GM19023 (cell line): ENCODE results near the gene SCP2.

Experiments
- ATAC-seq: cut with Tn5 transposase; IDR thresholded peaks from one replicate; pipeline ENCODE4 v1.9.1; 2021; ENCODE audit warnings: mild to moderate bottlenecking, moderate library complexity; ENCODE audit not compliant: unreplicated experiment

The SCP2 gene

DNA sequence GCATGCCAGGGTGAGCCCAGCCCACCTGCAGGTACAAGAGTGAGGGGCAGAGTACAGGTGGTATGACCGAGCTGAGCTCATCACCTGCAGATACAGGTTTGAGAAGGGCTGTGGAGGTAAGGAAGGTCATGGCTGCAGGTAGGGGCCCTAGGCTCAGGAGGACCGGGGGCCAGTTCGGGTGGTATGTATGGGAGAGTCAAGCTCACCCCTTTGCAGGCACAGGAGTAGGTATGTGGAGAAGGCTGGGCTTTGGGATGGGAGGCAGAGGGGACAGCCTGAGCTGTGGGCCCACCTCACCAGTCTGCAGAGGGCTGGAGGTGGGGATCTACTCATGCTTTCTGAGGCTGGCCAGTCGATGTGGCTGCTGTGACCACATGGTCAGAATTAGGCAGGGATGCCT is 152.2 kb downstream of the SCP2 start:
- ATAC-seq, result no peak

DNA sequence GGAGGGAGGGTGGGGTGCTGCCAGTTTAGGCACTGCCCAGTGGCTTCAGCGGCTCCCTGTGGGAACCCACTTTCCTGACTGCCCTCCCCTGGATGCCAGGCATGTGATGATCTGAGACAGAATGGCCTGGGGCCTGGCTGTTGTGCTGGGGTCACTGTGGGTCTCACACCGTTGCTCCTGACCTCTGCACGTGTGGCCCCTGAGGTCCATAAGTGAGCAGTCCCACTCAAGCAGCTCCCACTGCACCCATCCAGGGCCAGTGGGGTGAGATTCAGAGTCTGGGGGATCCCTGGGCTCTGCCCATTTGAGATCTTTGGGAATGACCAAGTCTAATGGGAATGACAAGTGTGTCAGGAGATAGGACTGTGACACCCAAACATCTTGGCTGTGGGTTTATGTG is 153.0 kb downstream of the SCP2 start:
- no peak for ATAC-seq

DNA sequence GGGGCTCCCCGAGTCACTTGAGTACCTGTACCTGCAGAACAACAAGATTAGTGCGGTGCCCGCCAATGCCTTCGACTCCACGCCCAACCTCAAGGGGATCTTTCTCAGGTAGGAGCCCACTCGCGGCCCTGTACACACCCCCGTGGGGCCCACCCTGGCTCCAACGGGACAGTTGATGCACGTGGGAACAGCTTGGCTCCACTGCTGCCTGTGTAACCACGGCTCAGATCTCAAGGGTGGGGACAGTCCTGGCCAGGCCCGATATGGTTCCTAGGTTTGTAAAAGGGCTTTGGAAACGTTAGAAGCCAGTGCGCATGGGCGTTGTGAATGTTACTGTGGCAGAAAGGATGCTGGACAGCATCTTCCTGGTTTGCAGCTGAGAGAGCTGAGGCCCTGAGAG is 153.7 kb downstream of the SCP2 start:
- no peak for ATAC-seq

DNA sequence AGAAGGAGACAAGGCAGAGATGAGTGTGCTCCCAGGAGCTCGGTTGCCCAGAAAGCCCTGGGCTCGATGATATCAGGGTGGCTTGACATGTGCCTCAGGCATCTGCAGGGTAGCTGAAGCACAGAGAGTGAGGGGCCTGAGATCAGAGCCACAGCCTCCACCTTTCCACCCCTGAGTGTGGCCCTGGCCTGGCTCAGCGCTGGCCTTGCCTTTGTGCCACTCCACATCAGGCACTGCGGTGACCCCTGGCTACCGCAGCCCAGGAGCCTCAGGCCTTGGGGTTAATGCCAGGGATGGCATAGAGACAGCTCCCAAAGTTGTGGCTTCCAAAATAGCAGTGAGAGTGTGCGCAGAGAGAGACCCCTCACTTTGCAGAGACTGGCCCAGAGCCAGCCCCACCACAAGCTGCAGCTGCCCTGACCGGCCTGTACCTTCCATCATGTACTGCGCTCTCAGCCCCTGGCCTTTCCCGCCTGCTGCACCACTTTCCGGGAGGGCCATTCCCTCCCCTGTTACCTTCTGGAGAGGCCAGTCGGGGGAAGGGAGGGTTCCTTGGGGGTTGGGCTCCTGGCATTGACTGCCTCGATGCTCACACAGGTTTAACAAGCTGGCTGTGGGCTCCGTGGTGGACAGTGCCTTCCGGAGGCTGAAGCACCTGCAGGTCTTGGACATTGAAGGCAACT is 154.4 kb downstream of the SCP2 start:
- ATAC-seq, result no peak

DNA sequence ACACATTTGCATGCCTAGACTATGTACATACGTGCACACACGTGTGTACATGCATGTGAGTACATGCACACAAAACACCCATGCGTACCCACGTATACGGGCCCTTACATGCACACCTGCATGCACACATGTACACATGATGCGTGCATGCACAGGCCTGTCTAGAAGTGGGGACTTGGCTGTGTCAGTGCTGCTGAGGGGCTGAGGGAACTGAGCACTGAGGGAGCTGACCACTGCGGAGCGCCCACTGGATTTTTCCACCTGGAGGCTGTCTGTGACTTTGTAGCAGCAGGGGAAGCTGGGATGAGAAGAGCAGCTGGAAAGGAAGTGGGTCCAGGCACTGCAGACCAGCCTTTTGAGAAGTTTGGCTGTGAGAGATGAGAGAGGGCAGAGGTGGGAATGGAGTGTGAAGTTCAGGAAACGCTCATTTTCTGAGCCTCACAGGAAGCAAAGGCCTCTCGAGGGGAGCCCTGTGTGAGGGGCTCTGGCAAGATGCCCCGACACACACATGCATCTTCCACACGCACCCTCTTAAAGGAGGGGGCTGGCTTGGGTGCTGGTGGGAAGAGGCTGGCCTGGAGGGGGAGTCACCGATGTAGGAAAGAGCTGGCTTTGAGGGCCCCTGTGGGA is 155.9 kb downstream of the SCP2 start:
- no peak for ATAC-seq

DNA sequence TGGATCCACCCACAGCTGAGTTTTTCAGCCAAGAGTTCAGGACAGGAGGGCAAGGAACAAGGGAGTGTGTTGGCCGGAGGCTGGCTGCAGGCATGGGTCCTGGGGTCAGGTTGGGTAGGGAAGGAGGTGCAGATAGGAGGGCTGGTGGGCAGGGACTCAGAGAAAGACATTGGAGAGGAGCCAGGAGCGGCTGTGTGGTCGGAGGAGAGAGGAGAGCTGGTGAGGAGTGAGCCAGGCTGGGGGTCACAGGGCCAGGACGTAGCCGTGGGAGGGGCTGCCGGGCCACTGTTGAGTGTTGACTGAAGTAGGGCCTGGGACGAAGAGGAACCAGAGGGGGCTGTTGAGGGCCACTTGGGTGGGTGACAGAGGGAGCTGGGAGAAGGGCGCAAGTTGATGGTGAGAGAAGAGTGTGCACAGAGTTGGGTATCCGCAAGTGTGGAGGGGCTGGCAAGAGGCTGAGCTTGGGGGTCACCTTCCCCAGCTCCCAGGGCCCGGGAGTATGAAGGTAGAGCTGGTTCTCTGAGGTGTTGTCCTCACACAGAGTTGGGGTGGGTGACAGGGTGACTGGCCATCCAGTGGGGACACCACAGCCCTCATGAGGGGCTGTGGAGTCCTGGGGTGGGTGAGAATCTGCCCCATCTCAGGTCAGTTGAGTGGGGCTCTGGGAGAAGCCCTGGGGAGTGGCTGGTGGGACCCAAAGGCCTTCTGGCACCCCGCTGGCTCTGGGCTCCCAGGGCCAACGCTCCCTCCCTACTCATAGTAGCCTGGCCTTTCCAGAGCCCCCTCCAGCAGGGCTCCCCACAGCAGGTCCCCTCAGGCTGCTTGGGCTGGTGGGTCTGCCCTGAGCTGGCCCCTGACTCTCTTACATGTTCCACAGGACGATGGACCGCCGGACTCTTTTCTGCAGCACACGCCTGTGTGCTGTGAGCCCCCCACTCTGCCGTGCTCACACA is 156.8 kb downstream of the SCP2 start:
- no peak for ATAC-seq

DNA sequence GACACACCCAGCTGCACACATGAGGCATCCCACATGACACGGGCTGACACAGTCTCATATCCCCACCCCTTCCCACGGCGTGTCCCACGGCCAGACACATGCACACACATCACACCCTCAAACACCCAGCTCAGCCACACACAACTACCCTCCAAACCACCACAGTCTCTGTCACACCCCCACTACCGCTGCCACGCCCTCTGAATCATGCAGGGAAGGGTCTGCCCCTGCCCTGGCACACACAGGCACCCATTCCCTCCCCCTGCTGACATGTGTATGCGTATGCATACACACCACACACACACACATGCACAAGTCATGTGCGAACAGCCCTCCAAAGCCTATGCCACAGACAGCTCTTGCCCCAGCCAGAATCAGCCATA is 157.5 kb downstream of the SCP2 start:
- ATAC-seq, result no peak

DNA sequence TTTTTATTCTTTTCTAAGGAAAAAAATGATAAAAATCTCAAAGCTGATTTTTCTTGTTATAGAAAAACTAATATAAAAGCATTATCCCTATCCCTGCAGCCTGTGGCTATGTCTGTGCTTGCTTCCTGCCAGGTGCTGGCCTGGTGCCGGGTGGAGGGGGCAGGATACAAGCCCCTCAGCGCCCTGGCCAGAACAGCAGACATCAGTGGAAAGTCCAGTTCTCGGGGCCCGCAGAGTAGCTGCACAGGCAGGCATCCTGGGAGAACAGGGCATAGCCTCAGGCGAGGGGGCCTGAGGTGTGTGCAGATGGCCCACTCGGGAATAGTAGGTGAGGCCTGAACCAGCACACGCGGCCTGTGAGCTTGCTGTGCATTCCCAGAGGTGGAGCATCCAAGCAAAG is 158.3 kb downstream of the SCP2 start:
- no peak for ATAC-seq

DNA sequence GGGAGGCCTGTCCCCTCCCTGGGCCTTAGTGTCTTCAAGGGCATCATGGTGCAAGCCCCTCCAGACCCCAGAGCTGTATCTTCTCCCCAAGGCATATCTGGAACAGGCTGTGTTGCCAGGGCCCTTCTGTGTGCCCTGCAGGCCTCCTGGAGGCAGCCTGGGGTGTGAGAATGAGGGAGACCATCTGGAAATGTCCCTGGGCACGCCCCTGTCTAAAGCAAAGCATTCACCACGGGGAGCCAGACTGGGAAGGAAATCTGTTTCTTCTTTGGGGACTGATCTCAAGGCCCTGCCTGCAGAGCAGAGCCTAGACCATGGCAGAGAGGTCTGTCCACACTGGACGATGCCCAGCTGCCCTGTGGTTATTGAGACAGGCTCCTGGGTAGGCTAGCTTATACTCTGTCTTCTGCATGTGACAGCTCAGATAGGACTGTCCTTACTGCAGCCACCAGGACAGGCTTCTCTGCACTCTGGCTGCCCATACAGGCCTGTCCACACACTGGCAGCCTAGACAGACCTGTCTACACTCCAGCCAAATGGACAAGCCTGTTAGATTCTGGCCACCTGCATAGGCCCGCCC is 159.5 kb downstream of the SCP2 start:
- ATAC-seq, result no peak

DNA sequence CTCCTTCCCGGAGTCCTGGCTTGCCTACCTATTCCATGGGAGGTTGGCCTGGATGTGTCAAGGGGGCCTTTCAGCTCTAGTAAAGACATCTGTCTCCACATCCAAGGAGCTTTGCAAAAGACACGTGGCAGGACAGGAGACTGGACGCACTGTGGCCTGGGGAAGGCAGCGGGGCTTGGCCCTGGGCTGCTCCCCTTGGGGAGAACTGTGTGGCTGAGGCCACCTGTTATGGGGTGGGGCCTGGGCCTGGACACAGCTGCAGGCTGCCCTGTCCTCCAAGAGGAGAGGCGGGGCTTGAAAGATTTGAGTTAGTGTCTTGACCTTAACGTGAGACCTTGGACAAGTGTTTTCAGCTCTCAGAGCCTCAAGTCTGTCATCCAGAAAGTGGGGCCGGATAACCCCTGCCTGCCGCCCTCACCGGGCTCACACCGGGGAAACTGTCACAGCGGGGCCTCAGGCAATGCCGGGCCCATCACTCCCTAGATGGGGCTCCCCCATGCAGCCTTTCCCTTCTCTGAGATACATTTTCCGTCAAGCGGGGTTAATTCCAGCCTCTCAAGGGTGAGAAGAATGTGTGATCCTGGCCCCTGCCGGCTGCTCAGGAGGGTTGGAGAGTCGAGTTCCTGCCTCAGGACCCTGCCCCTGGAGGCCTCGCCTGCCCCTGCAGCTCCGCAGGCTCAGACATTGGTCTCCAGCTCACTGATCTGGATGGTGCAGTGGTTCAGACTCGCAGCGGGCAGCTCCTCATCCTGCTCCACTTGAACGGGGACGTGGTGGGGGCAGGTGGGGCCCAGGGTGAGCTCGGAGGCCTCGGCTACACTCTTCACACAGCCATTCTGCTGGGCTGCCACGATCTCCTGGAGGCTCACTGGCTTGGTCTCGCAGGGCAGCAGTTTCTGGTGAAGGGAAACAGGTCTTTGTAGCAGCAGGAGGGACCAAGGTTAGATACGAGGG is 160.5 kb downstream of the SCP2 start:
- ATAC-seq, result no peak

DNA sequence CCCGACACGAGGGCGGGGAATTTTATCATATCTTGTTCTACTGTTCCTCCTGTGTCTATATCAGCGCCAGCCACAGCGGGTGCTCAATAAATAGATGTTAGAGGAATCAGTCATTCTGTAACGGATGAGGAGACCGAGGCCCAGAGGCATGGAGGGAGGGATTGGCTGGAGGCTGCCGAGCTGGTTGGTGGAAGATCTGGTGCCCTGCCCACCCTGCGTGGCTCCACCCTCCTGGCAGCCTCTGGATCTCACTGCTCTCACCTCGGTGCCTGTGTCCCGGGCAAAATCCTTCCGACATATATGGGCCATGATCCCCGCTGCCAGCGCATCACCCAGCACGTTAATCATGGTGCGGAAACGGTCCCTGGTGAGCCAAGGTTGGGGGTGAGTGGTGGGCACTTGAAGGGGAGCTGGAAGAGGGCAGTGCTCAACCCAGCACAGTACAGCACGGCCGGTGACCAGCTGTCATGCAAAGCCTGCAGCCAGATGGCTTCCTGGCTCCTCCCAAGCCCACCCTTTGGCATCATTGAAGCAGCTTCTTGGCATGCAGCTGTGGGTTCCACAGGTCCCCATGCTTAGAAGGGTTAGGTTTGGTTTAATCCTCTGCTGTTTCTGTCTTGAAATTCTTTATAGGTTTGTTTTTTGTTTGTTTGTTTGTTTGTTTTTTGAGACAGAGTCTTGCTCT is 161.7 kb downstream of the SCP2 start:
- ATAC-seq, result no peak

DNA sequence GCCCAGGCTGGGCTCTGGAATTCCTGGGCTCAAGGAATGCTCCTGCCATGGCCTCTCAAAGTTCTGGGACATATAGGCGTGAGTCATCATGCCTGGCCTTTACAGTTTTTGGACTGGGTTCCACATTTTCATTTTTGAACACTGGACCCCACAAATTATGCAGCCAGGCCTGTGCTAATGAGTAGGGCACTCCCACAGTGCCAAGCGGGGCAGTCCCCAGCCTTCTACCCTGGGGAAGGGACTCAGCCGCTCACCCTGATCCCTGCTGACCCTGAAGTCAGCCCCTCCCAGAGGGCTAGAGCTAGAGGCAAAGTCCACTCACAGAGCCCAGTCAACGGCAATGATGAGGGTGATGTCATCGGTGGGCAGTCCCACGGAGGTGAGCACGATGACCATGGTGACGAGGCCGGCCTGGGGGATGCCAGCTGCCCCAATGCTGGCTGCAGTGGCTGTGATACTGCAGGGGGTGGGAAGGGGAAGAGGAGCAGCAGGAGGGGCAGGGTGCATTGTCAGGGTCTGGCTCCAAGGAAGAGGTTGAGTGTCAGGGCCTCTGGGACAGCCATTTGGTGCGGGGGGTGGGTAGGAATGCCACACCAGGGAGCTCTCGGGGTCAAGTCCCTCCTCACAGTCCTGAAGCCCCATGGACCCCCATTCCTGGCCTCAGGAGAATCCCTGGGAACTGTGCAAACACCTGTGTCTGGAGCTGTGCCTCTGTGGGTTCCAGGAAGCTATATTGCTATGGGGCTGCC is 162.6 kb downstream of the SCP2 start:
- no peak for ATAC-seq

DNA sequence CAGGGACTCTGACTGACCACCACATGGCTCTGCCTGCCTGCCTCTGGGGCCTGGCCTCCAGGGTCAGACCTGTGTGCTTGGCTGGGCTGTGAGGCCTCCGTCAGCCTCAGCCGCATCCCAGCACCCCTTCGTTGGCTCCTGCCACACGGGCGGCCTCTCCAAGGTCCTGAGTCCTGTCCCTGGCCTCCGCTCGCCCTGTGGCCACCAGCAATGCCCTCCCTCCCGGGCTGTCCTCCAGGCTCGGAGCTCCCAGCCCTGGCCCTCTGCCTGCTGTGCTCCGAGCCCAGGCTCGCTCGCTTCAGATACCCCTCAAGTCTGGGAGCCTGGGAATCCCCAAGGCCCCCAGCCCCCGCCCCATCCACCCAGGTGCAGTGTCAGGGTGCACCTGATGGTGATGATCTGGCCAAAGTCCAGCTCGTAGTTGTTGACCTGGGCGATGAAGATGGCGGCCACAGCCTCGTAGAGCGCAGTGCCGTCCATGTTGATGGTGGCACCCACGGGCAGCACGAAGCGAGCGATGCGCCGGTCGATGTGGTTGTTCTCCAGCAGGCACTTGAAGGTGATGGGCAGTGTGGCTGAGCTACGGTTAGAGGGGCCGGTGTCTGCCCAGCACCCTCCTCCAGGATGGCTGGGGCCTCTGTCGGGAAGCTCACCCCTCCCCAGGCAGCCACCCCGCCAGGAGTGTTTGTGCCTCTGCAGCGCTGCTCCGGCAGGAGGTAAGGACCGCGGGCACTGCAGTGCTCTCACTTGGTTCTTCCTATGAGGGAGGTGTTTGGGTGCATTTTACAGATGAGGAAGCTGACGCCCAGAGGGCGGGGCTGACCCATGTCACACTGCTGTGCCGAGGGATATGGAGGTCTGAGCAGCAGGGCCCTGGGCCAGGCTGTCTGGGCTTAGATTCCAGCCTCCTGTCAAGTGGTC is 163.4 kb downstream of the SCP2 start:
- ATAC-seq, result no peak

DNA sequence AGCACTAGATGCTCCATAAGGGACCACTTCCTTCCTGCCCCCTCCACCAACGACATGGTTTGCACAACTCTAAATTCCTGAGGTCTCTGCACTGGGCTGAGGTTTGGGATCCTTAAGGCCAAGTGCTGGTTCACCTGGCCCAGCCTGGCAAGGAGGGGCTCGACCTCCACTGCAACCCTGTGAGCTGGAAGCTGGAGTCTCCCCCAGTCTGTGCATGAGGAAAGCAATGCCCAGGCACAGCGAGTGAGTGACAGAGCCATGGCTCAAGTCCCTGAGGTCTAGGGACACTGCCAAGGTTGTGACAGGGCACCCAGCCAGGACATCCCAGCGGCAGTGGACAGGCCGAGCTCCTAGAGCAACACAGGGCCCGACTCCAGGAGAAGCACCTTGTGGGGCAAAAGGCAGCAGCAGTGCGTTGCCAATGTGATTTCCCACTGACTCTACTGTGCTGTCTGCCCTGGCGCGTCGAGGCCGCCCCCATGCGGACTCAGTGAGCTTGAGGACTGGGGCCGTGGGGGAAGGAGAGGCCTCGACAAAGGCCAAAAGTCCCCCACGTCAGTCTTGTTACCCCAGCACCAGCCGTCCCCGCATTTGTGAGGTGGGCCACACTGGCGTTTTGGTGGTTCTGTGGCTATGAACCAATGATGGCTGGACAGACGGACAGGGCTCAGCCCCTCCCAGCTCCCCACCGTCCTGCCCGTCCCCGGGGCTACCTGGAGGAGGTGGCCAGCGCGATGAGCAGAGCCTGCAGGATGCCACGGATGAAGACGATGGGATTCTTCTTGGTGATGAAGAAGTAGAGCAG is 165.0 kb downstream of the SCP2 start:
- ATAC-seq, result no peak

DNA sequence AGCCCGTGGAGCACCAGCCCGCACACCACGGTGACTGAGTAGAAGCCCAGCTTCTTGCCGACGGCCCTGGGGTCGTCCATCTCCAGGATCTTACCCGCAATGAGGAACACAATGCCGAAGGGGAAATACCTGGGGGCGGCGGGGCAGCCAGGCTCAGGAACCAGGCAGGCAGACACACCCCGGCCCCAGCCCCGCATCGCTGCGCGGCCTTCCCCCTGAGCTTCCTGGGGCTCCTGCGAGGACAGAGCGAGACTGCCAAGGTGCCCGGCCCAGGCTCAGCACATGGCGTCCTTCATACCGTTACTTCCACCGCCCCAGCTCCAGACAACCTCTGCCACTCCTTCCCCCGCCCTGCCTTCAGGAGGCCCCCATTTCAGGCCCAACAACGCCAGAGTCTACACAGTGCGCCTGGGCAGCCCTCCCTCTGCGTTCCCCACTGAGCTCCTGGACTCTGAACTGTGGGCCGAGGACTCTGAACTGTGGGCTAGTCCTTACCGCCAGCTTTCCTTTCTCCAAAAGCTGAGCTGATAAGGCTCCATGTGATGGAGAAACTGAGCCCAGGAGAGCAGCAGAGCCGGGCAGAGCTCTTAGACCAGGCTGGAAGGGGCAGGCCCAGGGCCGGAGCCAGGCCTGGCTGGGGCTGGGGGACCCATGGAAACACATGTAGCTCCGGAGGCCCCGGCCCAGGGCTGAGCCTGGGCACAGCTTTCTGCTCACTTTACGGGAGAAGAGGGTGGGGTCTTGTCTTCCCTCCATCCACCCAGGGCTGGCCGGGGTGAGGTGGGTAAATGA is 165.8 kb downstream of the SCP2 start:
- ATAC-seq, result no peak

DNA sequence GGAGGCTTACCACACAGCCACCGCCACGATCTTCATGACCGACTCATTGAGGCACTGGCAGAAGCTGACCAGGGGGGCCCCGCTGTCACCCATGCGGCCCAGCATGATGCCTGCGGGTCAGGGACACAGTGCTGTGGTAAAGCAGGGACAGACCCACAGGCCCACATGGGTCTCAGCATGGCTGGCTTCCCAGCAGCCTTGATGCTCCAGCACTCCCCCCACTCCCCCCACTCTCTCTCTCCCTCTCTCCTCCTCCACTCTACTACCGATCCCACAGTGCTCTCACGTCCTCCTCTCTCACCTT is 166.3 kb downstream of the SCP2 start:
- no peak for ATAC-seq
